ENCODE data around the gene ZNF292.

DNA sequence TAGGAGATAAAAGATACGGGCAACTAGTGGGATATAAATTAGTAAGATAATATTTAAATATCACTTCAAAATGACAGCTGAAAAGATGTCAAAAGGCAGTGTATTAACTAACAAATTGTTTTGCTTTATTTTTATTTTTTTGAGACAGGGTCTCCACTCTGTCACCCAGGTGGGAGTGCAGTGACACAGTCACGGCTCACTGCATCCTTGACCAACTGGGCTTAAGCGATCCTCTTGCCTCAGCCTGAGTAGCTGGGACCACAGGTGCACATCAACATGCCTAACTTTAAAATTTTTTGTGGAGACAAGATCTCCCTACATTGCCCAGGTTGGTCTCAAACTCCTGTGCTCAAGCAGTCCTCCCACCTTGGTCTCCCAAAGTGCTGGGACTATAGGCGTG, 5.9 kb downstream of the ZNF292 start:
- TF ChIP-seq, protein P1, sequence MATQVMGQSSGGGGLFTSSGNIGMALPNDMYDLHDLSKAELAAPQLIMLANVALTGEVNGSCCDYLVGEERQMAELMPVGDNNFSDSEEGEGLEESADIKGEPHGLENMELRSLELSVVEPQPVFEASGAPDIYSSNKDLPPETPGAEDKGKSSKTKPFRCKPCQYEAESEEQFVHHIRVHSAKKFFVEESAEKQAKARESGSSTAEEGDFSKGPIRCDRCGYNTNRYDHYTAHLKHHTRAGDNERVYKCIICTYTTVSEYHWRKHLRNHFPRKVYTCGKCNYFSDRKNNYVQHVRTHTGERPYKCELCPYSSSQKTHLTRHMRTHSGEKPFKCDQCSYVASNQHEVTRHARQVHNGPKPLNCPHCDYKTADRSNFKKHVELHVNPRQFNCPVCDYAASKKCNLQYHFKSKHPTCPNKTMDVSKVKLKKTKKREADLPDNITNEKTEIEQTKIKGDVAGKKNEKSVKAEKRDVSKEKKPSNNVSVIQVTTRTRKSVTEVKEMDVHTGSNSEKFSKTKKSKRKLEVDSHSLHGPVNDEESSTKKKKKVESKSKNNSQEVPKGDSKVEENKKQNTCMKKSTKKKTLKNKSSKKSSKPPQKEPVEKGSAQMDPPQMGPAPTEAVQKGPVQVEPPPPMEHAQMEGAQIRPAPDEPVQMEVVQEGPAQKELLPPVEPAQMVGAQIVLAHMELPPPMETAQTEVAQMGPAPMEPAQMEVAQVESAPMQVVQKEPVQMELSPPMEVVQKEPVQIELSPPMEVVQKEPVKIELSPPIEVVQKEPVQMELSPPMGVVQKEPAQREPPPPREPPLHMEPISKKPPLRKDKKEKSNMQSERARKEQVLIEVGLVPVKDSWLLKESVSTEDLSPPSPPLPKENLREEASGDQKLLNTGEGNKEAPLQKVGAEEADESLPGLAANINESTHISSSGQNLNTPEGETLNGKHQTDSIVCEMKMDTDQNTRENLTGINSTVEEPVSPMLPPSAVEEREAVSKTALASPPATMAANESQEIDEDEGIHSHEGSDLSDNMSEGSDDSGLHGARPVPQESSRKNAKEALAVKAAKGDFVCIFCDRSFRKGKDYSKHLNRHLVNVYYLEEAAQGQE (IDR thresholded peaks at IDR 0.05; ENCODE audit: insufficient read depth in 1 of 2, low read depth in 2 of 2, low read length in 2 of 2): no peak
- TF ChIP-seq POLR2AphosphoS5 (IDR thresholded peaks at IDR 0.05; ENCODE audit: low read depth, low read length) (no peak), TAF1 (IDR thresholded peaks at IDR 0.05; ENCODE audit: borderline replicate concordance, insufficient read depth, low read length) (no peak)
